ENCODE data around the gene CYB561D2.

DNA sequence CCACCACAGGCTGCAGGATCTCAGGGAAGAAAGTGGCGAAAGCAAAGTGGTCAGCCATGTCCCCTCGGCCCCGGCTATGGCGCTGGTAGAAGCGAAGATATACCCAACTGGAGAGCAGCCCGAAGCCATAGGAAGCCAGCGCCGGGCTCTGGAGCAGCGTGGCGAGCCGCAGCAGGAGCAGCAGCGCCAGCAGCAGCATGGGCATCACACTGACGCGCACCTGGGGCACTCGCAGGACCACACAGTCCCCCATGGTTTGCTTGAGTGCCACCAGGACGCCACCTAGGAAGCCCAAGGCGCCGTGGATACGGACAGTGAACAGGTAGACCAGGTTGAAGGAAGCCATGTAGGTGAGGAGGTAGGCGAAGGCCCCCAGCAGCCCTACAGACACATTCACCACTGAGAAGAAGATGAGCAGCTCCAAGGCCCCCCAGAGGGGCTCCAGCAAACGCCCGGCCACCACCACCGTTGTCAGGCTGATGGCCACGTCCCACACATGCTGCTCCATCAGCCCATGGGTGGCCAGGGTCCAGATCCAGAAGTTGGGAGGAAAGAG, 7.8 kb downstream of the CYB561D2 start:
- TF ChIP-seq ZNF70 (CRISPR knock-in tag; IDR thresholded peaks at IDR 0.05) (no peak), ESRRG (CRISPR knock-in tag; IDR thresholded peaks at IDR 0.05) (no peak), ZFP3 (CRISPR knock-in tag; IDR thresholded peaks at IDR 0.05) (no peak), TOX (CRISPR knock-in tag; IDR thresholded peaks at IDR 0.05; ENCODE audit: borderline replicate concordance) (no peak), ISL1 (CRISPR knock-in tag; IDR thresholded peaks at IDR 0.05) (no peak)
- TF ChIP-seq, protein P1, sequence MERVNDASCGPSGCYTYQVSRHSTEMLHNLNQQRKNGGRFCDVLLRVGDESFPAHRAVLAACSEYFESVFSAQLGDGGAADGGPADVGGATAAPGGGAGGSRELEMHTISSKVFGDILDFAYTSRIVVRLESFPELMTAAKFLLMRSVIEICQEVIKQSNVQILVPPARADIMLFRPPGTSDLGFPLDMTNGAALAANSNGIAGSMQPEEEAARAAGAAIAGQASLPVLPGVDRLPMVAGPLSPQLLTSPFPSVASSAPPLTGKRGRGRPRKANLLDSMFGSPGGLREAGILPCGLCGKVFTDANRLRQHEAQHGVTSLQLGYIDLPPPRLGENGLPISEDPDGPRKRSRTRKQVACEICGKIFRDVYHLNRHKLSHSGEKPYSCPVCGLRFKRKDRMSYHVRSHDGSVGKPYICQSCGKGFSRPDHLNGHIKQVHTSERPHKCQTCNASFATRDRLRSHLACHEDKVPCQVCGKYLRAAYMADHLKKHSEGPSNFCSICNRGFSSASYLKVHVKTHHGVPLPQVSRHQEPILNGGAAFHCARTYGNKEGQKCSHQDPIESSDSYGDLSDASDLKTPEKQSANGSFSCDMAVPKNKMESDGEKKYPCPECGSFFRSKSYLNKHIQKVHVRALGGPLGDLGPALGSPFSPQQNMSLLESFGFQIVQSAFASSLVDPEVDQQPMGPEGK (CRISPR knock-in tag; IDR thresholded peaks at IDR 0.05; ENCODE audit: borderline replicate concordance), result no peak
- TF ChIP-seq, protein P2, sequence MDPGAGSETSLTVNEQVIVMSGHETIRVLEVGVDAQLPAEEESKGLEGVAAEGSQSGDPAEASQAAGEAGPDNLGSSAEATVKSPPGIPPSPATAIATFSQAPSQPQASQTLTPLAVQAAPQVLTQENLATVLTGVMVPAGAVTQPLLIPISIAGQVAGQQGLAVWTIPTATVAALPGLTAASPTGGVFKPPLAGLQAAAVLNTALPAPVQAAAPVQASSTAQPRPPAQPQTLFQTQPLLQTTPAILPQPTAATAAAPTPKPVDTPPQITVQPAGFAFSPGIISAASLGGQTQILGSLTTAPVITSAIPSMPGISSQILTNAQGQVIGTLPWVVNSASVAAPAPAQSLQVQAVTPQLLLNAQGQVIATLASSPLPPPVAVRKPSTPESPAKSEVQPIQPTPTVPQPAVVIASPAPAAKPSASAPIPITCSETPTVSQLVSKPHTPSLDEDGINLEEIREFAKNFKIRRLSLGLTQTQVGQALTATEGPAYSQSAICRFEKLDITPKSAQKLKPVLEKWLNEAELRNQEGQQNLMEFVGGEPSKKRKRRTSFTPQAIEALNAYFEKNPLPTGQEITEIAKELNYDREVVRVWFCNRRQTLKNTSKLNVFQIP (CRISPR knock-in tag; IDR thresholded peaks at IDR 0.05; ENCODE audit: borderline replicate concordance, low read depth), result no peak
